K562 treated with DMSO at 1 percent for 4 hours (cell line): ENCODE data around the gene TSPOAP1. TPM values are rescaled to one million over a fixed set of nuclear protein-coding genes. Genes with fewer than 3 reads are reported as not detected.

ENCODE experiments used
- total RNA-seq: library from RNA; unstranded; fragments of 300-600 nt; gene quantifications from 2 replicates; pipeline ENCODE4 v1.2.3, GENCODE V29; 2022; ENCODE audit not compliant: insufficient read depth

TSPOAP1 gene
- total RNA-seq: 5.5 and 7.0 TPM in 2 replicates

DNA sequence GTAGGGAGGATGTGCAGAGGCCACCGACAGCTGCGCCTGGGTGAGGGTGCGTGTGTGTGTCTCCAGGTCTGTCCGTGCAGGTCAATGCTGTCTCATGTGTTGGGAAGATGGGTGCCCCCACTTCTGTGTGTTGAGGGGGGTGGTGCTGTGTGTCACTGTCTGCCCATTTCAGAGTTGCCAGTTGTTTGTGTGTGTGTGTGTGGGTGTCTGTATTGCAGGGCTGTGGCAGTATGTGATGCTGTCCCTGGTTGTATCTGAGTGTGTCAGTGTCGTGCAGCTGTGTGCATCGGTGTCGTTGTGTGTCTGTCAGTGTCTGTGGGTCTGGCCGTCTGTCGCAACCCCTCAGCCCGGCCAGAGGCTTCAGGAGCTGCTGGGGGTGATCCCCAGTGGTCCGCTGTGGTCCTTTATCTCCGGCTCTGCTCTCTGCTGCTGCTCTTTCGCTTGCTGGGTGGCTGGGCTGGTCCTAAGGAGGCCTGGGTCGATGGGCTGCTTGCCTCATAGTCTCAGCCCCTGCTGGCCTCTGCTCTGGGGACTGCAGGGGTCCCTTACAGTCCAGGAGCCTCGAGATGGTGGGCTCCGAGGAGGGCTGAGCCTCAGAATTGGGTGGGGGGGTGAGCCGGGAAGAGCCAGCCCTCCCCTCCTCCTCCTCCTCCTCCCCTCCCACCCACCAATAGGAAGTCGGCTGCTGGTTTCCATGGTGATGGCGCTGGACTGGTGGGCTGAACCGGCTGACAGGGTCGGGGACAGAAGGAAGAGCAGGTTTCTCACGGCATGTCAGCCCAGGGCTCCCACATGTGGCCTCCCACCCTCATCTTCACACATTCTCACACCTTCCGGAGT, at the start of gene TSPOAP1:
TSPOAP1 (minus strand) TSS at position 601 of the 840 bp plus-strand sequence. CDS start 875 bp downstream, outside the sequence.

GRCh38 chr17:58351831-58352595, 23.4 kb upstream of the TSPOAP1 start, which contains the start of gene SUPT4H1:
Gene SUPT4H1, minus strand, starts transcription at chr17:58352201. Its CDS starts 66 bp downstream, at chr17:58352135.

GRCh38 chr17:58280480-58281217, 47.9 kb downstream of the TSPOAP1 start, which contains the start of gene MPO:
Gene MPO, minus strand, starts transcription at chr17:58280935. Its CDS starts 177 bp downstream, at chr17:58280758.

Other genes starting within 250 kb of the TSPOAP1 start
- 18.0 and 20.0 TPM in 2 replicates for gene DYNLL2, start 245.4 kb downstream of the TSPOAP1 start, total RNA-seq
- not detected in 2 replicates for gene OR4D1, start 180.4 kb downstream of the TSPOAP1 start, total RNA-seq
- gene OR4D2, start 161.8 kb downstream of the TSPOAP1 start, total RNA-seq: not detected in 2 replicates
- 1.2 and 1.5 TPM in 2 replicates for gene EPX, start 136.1 kb downstream of the TSPOAP1 start, total RNA-seq
- 18.7 and 19.1 TPM in 2 replicates for gene MKS1, start 109.5 kb downstream of the TSPOAP1 start, total RNA-seq
- 0.77 and 1.5 TPM in 2 replicates for gene LPO, start 90.2 kb downstream of the TSPOAP1 start, total RNA-seq
- not detected in 2 replicates for gene MPO, start 47.9 kb downstream of the TSPOAP1 start, total RNA-seq
- 76.1 and 89.8 TPM in 2 replicates for gene SUPT4H1, start 23.4 kb upstream of the TSPOAP1 start, total RNA-seq
- gene RNF43, start 88.7 kb upstream of the TSPOAP1 start, total RNA-seq: 3.0 and 4.6 TPM in 2 replicates
- gene HSF5, start 159.6 kb upstream of the TSPOAP1 start, total RNA-seq: not detected in 2 replicates
- gene MTMR4, start 185.8 kb upstream of the TSPOAP1 start, total RNA-seq: 9.9 and 20.0 TPM in 2 replicates